Lung microvascular endothelial cell (primary cell): ENCODE data around the gene SEC16B. TPM values are rescaled to one million over a fixed set of nuclear protein-coding genes. Genes with fewer than 3 reads are reported as not detected.

Source experiments
- DNase-seq, 2 donors: peaks; one replicate each; pipeline versions ENCODE4 v3.0.0 to v3.0.0-alpha.2; 2010; ENCODE audit warnings: low read depth in 2 of 2
- total RNA-seq: library from RNA; depleted of rRNA; stranded (reverse); fragments of >200 nt; gene quantifications from 2 replicates; pipeline ENCODE4 v1.2.1, GENCODE V29; 2014

The SEC16B gene
- total RNA-seq, 1 donor from 2014 or later, result 0.79 TPM

DNA sequence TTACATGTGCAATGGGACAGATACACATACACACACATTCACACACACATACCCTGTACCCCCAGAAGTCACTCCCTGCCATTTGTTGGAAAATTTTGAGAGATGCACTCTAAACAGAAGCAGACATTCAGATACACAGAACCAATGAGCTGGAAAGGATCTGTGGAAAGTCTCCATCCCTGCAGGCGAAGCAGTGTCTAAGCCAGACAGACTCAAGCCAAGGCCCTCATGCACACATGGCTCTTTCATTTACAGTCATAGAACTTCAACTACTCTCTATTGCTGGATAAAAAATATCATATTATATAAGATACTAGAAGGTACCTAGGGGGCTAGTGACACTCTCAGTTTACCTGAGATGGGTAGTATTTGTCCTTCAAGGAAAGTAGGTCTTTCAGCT lies 7.3 kb upstream of the SEC16B start:
- no peak for DNase-seq

DNA sequence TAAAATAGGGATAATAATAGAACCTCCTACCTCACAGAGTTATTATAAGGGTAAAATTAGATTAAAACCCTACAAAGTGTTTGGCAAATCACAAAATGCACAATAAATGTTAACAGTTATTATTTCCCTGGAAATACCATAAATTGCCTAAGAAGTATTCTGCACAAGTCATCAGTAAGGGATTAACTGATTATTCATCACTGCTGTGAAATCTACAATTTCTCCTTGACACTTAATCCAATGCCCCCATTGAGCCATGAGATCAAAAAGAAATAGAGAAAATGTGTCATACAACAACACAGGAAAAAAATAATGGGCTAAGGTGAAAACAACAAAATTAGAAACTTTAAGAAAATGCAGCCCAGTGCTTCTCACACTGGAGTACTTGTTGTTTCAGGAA lies 6.7 kb upstream of the SEC16B start:
- no peak for DNase-seq

DNA sequence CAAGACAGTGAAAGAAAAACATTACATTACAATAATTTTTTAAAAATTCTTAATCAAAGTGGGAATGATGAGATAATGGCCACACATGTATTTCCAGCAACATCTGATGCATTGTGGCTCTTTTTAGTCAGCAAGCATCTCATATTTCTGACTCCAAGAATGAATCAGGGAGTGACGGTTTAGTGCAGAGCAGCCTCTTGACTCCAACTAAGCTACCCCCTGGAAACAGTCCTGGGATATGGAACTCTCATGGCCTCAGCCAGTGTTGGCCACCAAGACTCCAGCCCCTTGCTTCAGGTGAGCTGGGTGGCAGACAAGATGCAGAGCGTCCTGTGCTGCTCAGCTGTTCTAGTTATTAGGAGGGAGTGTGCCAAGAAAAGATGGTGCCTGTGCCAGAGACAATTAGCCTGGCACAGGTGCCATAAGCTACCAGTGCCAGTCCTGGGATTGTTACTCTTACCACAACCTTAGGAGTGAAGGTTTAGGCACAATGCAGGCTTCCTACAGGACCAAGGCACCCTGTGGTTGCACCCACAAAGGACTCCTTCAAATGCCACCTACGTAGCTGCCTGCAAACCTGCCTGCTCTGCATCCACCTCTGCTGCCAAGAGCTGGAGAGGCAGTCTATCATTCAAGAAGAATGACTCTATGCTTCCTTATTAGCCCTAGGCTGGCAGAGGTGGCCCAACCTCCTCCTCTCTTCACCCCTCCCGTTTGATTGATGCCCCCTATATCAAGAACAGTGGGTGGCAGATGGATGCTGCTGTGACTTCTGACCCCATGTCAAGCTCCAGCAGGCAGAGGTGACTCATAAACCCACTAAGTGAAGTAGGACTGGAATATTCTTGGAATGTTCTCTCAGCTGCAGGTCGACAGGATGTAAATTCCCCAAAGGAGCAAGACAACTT lies 6.0 kb upstream of the SEC16B start:
- DNase-seq, result peak in 1 of 2 donors; percentile 35

DNA sequence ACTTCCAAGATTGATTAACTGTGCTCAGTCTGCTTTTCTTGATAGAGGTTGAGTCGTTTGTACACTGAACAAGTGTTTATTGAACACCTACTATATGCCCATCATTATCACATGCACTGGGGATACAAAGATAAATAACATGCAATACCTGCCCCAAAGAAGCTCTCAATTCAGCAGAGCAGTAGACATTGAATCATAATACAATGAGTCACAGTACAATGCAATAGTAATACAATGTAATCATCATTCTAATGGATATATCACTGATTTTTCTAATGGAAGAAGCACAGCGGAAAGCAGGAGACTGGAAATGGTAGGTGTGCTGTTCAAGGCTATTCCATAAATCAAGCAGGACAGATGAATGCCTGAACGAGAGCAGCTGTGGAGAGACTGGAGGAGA lies 3.7 kb upstream of the SEC16B start:
- DNase-seq, result no peak

DNA sequence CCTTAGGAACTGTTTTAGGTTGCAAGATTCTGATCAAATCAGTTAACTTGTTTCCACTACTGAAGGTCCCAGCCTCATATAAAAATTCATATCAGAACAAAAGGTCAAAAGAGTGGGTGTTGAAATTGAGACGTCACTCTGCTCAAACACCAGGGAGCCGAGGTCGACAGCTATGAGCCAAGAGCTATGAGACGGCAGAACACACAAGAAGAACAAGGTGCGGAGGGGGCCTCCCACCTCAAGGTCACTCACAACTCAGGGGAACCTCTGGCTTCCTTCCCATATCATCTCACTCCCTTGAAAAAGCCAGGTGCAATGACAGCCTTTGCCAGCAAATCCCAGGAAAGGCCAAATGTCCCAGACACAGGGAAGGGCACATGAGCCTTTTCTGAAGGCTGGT lies 749 bp downstream of the SEC16B start:
- no peak for DNase-seq

DNA sequence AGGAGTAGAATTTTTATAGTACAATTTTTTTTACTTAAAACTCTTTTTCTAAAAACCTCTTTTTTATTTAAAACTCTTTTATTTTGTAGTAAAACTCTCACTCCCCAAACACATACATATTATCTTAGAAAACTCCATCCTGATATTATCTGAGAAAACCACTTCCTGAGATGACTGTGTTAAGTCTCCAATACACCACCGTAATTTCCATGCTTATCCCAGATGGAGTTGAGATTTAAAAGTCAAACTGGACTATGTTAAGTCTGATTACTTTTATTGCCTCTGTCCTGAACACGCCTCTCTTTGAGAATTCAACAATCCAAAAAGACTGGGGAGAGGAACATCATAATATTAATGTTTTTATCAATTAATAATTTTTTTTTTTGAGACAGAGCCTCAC lies 3.7 kb downstream of the SEC16B start:
- DNase-seq, result peak in 1 of 2 donors; percentile 49

DNA sequence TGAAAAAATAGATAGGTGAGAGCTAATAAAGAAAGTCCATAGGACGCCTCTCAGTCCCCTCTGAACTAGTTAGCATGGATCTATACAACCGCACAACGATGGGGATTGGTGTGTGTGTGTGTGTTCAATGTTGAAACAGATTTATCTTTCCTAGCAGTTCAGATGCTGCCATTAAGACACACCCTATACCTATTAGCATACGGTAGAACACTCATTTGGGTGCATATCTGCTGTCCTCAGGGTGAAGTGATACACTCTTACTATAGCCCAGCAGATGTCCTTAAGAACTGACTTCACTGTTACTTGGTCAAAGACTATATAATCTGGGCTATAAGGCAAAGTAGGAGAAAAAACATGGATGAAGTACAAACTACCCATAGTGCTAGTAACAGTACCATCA lies 4.6 kb downstream of the SEC16B start:
- no peak for DNase-seq

DNA sequence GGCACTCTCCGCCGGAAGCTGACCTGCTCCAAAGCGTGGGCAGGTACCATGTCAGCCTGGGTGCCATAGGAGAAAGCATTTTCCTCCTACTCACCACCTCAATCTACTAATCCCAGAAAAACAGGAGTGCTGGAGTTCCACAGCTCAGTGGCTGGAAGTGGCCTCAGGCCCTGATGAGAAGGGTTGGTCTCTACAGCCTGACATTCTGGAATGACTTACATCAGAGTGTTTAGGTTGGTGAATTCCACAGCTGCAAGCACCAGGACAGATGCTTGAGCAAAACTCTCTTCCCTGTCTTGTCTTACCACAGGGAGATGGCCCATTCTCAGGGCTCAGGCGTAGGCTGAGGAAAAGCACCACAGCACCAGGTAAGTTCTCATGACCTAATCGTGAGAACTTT lies 5.5 kb downstream of the SEC16B start:
- no peak for DNase-seq

DNA sequence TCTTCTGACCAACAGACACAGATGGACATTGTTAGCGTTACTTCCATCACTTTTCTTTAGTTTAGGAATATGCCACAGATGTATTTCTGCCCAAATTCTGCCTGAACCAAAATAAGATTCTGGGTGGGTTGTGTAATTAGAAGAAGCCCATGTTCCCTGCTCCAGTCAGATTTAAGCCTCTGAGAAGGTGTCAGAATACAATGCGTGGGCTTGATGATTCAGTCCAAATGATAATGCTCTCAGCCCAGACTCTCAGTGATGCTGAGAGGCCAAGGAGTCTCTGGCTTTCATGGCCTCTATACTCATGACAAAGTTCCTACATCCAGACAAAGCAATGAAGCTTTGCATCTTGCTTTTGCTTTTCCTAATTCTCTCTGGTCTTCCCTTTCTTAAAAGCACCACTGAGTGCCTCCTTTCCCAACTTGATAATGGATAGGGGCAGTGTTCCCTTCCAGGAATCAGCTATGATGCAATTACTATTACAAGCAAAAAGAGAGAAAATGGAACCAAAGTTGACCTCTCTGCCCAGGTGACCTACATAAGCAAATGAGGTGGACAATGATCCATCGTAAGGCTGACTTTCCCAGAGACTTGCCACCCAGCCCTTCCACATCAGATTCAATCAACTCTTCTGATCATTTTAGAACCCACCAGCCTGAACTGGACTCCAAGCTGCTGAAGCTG lies 8.8 kb downstream of the SEC16B start:
- no peak for DNase-seq

DNA sequence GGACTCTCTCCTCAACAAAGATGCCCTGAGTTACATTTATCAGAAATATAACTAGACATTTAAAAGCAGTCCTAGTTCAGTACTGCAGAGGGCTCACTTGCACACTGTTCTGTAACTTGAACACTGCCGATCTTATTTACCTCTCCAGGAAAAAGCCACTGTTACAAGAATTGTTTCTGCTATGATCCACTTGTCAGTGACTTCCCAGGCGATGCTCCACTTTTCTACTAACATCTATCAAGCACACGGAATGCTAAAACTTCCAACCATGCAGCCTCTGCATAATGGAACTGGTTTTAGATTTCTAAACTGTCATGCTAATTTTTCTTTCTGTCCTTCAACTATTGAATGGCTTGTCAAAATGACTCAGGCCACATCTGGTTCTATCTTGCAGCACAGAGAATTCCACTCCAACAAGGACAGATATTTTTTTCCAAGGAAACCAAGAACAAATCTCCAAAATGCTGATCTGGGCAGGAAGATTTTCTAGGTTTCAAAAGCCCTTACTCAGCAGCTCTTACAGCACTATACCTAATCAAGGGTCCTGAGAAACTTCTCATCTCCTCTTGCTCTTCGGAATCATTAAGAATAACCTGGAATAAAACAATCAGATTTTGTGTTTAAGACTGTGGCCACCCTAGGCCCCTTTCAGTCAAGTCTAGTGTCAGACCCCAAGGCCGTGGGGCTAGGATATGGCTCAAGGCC lies 9.9 kb downstream of the SEC16B start:
- peak; percentile 39 to 74 for DNase-seq

DNA sequence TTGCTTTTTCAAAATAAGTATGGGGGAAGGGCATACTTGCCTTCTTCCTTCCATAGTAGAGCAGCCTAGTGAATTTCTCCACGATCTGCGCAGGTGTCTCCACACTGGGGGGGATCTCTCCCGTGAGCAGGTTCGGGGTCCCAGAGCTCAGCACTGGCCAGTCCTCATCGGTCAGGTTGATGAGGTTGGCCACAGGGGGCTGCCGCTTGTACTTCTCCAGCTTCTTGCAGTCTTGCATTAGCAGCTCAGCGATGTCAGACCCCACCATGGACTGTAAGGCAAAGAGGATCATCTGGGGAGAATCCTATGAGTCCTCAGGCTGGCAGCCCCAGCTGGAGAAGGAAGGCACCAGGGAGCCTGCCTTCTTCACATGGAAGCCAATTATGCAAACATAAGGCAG lies 11.8 kb downstream of the SEC16B start:
- no peak for DNase-seq

DNA sequence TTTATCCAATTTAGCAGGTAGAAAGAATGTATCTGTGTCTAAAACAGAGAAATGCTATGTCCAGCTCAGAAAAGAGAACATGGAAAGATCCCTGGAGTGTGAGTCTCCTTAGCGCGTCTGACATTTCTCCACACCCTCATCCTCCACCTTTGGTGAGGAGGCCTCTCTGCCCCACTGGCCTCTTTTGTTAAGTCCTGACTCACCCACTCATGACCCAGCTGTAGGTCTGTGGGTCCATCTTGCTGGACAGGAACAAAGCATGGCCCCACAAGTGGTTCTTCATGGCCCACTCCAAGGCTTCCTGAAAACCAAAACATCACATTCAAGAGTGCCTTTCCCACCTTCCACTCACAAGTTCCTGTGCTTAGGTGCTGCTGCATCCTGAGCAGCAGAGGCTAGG lies 15.8 kb downstream of the SEC16B start:
- no peak for DNase-seq

DNA sequence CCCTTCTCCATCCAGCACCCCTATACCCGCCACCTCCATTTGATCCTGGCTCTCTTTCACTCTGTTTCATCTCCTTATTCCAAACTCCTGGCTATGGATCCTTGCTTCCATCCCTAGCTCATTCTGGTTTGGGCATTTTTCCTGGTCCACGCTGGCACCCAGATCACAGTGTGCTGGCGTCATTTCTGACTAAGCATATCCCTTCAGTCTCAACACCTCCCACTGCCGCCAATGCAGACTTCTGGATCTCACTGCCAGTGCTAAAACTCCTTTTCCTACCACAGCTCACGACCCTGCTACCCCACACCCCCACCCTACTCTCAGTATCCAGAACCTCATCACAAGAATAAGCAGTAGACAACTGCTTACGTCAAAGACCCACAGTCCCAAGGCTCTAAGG lies 16.3 kb downstream of the SEC16B start:
- DNase-seq, result no peak

DNA sequence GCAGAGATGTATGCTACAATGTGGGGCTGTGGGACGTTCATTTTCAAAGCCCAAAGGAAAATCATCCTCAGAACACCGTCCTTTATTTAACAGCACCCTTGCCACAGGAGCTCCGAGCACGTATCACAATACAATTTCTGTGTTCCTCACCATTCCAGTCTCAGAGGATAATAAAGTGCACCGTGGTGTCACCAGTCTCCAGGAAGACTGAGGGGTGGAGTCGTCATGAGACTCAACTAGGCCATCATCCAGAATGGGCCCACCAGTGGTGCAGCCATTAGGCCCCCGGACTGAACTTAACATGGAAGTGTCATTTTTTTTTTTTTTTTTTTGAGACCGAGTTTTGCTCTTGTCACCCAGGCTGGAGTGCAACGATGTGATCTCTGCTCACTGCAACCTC lies 17.2 kb downstream of the SEC16B start:
- DNase-seq, result no peak

DNA sequence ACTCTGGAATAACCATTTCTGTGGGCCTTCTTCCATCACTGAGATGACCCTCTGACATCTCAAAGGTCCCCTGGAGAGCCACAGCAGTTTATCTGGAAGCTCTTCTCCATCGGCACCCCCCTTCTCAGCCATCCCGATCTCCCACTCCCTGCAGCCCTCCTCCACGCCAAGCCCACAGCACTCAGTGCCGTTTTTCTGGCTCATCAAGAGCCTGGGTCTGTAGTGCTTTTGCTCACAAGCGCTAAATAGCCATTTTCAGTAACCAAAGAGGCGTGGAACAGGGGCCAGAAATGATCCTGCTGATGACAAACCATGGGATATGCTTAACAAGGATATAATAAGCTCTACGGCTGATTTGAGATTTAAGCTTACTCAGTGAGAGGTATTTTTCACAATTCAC lies 17.6 kb downstream of the SEC16B start:
- DNase-seq, result no peak

DNA sequence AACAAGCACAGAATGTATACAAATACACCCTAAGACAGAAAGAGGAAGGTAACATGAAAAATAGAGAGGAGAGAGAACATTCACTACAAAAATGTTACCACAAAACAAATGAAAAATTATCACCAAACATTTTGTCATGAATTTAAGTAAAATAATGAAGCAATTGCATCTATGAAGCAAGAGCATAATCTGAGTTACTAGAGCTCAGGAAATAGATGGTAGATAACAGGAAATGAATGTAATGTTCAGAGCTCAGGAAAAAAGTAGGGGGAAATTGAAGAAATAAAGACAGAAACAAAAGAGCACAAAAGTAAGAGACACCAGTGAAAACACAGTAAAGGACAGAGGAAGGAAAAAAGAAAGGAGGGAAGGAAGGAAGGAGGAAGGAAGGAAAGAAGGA lies 19.4 kb downstream of the SEC16B start:
- no peak for DNase-seq

DNA sequence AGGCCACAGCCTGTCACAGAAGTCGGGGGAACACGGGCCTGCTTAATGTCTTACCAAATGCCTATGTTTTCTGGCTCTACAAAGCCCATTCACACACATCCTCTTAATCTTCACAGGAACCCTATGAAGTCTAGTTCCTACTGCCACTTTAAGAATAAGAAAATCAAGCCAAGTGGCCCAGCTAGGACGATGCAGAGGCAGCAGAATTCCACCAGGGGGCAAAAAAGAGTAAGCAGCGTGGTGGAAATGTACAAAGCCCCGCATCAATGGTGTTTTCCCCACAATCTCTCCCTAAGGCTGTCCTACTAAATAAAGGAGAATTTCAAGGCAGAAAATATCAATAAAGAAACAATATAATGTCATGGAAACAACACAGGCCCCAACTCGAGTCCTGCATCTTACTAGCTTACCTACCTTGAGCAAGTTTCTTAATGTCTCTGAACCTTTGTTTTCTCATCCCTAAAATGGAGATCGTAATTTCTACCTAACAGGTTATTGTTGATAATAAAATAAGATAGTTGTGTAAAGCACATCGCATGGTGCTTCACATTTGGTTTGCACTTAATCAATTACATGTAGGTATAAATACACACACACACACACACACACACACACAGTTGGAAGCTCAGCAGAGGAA lies 21.4 kb downstream of the SEC16B start:
- peak; percentile 67 to 78 for DNase-seq

DNA sequence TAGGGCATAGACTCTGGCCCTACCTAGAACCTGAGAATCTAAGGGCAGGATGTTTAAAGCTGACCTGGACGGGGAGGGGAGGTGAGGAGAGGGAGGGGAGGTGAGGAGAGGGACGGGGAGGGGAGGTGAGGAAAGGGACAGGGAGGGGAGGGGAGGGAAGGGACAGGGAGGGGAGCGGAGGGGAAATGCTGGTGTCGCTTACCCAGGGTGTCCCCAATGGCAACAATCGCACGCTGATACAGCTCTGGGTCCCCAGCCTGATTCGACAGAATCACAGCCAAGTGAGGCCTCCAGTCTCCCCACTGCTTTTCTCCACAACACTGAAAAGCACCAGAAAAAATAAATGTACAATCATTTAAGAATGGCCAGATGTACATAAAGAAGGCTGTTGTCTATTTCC lies 22.2 kb downstream of the SEC16B start:
- DNase-seq, result no peak

DNA sequence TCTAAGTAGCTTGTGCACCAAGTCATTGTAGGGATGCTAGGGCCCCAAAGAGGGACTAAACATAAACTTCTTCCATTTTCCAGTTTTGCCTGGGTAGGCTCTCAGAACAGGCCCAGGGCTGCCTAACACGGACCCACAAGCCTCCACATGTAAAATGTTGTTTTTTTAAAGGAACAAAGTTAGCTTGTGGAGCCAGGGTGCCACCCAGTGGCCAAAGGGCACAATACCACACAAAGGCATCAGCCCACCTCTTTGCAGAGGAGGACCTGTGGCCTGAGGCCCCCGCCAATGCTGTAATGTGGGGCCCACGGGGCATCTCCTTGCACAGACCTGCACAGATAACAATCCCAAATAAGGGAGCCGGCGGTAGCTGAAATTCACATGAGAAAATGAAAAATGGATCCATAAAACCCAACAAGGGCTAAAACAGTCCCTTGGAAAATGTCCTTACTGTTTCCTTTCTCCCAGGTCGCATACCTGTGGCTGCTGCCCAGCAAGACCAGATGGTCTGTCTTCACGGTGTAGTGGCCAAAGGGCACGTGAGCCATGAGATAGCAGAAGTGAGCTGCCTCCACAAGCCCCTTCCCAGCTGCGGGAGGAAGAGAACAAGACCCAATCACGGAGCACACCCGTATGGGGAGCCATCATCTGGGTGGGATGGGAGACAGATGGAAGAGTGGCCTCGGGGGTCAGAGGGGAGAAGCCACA lies 23.8 kb downstream of the SEC16B start:
- peak; percentile 72 to 75 for DNase-seq

DNA sequence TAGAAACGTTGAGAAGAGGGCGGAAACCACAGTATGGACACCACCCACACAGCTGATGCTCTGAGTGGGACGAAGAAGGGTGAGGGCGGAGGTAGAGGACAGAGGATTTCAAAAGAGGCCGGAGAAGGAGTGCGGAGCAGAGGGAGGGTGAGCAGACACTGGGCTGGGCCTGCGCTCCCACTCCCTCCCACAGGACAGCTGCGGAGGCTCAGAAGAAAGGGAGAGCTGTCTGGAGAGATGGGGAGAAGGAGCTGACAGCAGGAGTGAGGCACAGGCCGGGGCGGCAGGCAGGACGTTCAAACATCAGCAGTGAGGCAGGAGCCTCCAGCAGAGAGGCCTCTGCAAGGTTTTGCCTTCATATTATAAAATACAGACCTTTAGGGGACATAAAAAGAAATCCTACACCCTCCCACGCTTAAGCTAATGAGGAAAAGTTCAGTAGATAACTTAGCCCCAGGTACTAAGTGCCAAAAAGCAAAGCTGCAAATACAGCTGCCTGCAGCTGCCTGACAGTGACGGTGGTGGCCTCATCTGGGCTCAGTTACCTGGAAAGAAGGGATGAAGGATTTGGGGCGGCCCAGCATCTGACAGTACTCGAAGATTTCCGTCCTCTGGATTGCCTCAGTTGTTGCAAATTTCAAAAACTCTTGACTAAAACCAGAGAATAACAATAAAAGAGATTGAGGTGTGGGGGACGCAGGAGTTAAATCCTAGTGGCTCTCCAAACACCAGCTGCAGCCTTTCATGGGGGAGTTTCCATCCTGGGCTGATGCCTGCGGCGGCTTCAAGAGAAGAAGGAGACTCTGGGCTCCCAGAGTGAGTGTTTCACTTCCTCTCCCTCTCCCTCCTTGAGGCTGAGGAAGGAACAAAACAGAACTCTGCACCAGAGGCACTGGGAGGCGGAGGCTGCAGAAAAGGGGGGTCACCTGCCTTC lies 25.6 kb downstream of the SEC16B start:
- DNase-seq, result no peak
